NCI-H1048 (cell line): ENCODE data around the gene VCY1B.
"Not testable (repeated sequence)": the region's sequence is repeated elsewhere in the genome, so short reads cannot be mapped to it uniquely, and the experiment has no call there.

Experiments used
- DNase-seq: peaks from one replicate; lab custom pipeline; 2025; lab: John Stamatoyannopoulos, UW

The VCY1B gene

DNA sequence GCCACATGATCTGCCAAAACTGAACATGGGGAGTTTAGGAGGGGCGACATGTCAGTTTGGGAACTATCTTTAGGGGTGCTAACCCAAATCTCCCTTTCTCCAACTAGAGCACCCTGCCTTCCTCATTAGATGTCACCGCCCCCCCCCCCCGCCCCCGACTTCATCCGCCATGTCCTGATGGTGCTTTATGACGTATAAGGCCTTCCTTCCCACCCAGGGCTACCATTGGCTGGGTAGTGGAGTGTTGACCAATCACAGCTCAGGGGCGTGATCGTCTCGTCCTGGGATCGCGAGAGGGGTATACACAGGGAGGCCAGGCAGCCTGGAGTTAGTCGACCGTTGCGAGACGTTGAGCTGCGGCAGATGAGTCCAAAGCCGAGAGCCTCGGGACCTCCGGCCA, at the start of gene VCY1B:
VCY1B (plus strand) TSS at position 301 of the 400 bp plus-strand sequence; CDS start at position 364, 63 bp downstream.
- DNase-seq = not testable (repeated sequence)

DNA sequence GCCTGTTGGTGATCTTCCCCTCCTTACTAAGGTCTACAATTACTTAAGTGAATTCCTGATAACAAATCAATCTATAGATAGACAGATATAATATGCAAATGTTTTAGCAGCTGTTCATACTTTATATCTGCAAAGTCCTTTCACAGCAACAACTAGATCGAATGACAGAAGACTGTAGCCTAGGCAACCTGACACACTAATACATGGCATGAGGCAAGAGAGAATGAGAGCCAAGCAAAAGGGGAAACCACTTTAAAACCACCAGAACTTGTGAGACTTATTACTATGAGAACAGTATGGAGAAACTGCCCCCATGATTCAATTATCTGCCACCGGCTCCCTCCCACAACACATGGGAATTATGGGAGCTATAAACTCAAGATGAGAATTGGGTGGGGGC, 44.1 kb upstream of the VCY1B start:
- not testable (repeated sequence) for DNase-seq

DNA sequence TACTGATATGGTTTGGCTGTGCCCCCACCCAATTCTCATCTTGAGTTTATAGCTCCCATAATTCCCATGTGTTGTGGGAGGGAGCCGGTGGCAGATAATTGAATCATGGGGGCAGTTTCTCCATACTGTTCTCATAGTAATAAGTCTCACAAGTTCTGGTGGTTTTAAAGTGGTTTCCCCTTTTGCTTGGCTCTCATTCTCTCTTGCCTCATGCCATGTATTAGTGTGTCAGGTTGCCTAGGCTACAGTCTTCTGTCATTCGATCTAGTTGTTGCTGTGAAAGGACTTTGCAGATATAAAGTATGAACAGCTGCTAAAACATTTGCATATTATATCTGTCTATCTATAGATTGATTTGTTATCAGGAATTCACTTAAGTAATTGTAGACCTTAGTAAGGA, 25.6 kb upstream of the VCY1B start:
- DNase-seq = not testable (repeated sequence)

DNA sequence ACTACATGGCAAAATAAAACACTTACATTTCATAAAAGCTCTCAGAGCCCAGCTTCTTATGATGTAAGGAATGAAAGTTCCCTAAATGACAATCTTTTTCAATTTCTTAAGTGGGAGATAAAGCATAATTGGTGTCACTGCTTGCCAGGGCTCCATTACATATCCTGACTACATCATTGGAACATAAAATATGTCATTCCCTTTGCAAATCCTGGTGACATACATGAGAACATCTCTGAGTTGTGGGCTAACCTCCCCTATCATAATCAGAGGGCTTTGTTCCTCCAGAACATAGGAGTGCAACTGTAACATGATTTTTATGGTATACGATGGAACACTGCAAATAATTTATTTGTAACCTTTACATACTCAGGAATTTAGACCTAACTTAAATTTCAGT, 29.9 kb downstream of the VCY1B start:
- DNase-seq = no peak
